ENCODE data around the gene CLK3.
A peak's percentile ranks its signal among the peaks of the same experiment; 100 is the strongest.
"Not testable (repeated sequence)": the region's sequence is repeated elsewhere in the genome, so short reads cannot be mapped to it uniquely, and the experiment has no call there.

CLK3 gene

DNA sequence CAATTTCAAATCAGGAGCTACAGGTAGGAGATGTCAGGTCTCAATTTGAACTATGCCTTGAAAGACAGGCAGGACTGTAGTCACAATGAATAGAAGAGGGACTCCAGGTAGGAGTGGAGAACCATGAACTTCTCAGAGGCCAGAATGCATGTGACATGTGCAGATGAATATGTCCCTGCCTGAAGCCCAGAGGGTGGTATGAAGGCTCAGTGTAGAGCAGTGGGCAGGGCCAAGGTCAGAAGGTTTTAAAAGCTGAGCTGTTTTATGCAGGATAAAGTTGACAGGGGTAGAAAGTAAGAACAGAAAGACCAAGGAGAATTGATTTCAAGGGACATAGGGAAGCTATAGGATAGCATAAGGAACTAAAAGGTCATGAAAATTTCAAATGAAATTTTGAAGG is 30.8 kb downstream of the CLK3 start:
- DNase-seq = no peak

DNA sequence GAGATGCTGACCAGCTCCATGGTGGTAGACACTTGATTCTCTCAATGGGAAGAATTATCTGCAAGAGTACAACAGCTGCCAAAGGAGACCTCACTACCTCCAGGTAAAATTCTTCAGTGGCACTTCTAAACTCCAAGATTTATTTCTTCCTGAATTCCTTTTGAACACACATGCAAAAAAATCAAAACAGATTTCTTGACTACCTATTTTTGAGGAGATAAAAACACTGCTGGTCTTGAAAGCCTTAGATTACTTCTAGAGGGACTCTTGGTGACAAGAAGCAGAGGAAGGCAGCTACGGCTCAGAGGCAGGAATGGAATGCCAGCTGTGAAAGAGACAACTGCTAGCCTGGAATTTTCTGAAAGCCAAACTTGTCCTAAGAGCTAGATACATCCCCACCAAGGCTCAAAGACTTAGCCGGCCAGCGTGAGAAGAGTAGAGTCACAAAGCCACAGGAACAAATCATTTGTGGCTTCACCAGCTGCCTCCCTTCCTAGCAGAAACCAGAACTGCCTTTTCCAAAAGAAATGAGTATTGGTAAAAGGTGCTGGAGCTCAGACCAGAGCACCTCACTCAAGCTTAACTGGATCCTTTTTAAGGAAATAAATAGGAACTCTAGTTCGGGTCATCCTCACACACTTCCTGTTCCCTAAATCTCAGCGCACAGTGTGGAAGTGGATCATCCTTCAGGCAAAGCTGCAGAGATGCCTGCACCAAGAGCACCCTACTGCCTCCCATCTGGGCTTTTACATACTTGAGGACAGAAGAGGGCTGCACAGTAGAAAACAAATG is 32.6 kb downstream of the CLK3 start:
- no peak for DNase-seq

DNA sequence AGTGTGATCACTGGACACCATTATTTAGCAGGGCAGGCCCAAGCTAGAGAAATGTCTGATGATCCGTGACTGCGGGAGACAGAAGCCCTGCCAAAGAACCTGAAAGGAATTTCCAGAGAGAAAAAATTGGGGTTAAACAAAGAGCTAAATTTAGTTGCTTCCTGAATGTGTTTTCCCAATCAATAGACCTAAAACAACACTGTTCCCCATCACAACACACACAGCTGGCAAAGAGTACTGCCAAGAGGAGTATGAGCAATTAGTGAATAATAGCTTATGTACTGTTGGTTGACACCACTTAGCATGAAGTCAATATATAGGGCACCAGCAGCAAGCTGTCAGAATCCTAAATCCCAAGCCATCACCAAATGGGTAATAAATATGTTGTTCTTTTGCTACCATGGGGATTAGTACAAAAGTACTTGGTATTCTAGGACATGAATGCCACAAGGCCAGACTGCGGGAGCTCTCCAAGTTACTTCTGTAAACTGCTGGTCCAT is 35.7 kb downstream of the CLK3 start:
- DNase-seq = peak; percentile 75

DNA sequence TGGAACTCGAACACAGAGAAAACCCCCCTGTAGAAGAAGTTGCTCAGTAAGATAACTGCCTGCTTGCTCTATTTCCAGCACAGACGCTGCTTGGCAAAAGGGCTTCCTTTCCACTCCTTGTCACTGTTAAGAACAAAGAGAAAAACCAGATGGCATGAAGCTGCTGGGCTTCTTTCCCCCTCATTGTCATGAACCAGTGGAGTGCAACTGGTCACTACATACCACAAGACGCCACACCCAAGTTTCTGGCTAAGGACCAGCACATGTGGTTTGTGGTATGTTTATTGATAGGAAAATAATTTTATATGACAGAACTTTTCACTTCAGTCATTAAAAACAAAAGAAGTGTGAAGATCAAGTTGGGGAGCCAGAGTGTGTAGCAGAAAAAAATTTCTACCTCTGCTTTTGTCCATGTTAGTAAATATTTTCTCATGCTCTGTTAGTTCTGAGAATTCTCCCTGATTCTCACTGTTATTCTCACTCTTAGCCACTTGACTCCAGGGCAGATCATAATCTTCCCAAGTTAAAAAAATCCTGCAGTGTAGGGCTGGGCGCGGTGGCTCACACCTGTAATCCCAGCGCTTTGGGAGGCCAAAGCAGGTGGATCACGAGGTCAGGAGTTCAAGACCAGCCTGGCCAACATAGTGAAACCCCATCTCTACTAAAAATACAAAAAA is 37.9 kb downstream of the CLK3 start:
- DNase-seq = peak; percentile 52

DNA sequence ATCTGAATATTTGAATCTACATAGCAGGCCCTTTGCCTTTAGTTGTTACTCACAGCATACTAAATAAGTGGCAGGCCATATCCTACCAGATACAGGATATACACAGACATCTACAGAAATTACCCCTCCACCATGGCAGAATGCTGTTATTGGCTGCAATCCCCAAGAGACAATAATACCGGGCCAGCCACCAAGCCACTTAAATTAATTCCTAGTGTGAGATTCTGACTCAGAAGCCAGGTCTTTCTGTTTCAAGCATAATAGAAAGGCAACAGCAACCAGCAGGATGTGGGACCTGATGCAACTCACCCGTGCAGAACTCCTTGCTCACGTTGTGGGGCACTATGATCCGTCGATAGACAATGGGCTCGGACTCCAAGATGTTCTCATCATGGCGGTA is 39.8 kb downstream of the CLK3 start:
- DNase-seq = peak; percentile 70

DNA sequence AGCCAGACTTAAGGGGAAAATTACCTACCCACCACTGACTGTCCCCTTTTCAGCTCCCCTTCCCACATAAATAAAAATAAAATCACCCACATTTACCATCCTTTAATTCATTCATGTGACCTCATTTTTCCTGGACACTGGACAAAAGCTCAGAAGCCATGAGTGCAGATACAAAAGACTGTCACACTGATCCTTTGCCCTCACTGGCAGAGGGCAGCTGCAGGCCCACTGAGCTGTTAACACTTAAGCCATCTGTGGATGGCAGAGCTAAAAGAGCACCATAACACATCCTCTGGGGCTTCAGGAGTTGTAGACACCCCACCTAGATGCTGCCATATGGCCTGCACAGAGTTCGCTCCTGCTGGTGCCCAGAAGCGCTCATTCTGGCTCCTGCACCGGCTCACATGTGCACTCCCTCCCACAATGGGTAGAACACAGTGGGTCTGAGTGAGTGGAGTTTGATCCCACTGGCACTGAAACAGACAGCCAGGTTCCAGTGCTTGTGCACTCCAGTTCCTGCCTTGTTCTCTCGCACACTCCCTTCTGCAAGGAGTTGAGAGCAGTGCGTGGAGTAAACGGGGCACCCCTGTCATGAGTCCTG is 41.4 kb downstream of the CLK3 start:
- peak; percentile 92 for DNase-seq

DNA sequence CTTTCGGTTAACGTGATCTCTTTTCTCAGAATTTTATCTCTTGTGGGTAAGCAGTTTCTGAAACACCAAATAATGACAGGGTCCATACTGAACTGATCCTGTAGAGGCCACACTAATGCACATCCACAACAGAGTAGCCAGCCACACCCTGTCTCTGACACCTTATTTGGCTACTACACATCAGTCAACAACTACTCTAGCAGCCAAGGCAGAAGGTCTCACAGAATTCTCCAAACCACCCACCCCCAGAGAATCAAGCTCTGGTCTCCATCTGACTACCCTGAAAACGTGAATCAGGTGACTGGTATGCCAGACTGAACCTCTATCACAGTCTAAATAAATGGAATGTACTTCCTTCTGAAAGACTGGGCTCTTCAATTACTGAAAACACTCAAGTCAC is 42.2 kb downstream of the CLK3 start:
- peak; percentile 37 for DNase-seq

DNA sequence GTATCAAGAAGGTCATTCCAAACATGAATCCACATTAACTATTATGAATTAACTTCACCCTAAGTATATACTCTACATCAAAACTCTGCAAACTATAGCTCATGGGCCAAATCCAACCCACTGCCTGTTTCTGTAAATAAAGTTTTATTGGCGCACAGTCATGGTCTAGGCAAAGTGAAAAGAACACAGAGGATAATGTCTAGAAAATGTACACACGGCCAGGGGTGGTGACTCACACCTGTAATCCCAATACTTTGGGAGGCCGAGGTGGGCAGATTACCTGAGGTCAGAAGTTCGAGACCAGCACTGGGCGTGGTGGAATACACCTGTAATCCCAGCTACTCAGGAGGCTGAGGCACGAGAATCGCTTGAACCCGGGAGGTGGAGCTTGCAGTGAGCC is 45.6 kb downstream of the CLK3 start:
- not testable (repeated sequence) for DNase-seq

DNA sequence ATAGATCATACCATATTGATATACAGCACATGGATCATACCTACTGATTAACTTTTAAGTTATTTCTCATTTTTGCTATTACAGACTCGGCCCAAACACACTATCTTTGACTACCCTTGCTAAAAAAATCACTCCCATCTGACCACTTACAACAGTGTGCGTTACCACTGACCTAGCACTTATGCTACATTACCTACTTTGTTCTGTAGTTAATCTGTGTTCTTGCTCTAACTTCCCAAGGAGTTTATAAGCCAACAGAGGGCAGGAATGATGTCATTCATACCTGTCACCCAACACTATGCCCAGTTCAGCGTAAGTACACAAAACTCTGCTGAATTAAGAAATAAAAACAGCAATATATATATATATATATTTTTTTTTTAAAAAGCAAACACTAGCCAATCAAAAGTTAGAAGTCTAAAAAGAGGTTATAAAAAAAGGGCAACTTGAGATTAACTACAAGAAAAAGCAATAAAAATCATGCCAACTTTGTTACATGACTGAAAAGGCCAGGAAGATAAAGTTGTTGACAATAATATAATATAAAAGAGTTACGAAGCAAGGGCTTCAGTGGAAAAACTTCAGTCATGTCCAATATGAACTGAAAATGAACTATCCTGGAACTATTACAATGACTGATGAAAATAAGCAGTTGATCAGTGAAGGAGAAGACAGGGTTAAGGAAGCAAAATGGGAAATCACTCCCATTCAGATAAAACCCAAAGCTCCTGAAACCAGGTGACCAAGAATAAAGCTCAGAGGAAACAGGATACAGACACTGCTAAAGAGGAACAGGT is 46.6 kb downstream of the CLK3 start:
- DNase-seq = no peak

DNA sequence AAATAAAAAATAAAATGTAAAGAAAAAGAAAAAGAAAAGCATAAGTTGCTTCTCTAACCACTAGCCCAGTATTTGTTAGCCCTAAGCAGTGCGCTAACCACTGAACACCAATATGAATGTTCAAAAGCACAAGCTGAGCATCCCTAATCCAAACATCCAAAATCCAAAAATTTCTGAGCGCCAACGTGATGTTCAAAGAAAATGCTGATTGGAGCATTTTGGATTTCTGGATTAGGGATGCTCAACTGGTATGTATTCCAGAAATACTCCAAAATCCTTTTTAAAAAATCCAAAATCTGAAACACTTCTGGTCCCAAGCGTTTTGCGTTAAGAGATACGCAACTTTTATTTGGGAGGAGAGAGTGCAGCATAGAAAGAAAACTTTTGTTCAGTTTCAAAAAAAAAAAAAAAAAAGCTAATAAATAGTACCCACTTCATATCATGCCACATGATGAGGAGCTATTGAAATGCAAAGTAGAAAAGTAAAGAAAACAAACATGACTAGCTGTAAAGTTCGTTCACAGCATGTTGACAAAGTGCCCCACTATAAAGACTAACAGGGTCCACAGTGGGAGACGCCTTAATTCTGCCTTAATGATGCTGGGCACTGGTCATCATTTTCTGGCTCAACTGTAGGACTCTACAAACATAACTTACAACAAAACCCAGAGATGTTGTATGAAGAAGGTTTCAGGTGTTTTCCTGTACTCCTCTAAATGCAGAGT is 47.8 kb downstream of the CLK3 start:
- no peak for DNase-seq

DNA sequence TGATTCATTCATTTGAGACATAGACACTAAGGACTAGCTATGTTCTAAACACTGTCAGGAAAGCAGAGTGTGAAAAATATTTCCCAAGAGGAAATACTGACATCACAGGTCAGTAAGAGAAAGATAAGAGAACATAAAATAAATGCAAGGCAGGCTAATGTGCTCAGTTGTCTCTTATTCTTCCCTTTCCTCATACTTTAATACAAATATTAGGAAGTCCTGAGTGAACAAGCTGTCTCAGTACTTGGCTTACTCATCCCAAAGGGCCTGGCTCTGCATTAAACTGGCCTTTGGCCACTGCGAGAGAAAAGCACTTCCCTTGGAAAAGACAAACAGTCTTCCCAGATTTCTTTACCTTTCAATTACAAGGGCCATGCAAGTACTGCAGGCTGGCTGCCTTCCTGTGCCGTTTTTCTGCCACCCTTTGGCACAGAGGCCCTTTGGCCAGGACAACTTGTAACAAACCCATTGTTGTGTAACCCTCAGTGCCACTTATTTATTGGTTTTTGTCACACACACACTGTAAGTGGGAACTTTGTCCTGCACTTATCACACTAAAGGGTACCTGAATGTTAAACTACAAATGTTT is 48.5 kb downstream of the CLK3 start:
- no peak for DNase-seq

DNA sequence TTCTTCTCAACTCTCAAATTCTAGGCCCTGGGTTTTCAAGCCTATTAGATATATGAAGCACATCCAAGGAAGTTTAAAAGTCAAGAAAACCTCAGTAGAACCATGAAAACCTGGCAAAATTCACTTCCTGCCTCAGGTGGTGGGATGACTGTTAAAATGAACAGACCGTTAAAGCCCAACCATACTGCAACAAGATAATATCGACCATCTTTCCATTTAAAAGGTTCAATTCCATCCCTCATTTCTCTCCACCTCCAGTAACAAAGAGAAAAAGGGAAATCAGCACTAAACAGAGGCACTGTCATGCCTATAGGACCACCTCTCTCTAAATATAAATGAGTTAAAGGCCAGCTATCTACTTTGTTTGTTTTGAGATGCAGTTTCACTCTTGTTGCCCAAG is 49.0 kb downstream of the CLK3 start:
- DNase-seq = no peak

DNA sequence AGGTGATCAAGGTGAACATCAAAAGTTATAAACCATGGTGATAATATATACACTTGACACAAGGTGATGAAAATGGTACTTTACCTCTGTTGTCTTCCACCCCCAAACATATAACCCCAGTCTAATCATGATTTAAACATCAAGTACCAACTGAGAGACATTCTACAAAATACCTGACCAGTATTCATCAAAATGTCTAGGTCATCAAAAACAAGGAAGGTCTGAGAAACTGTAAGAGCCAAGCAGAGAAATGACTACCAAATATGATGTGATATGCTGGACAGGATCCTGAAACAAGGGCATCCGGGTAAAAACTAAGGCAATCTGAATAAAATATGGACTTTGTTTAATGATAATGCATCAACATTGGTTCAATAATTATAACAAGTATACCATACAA is 52.3 kb downstream of the CLK3 start:
- no peak for DNase-seq

DNA sequence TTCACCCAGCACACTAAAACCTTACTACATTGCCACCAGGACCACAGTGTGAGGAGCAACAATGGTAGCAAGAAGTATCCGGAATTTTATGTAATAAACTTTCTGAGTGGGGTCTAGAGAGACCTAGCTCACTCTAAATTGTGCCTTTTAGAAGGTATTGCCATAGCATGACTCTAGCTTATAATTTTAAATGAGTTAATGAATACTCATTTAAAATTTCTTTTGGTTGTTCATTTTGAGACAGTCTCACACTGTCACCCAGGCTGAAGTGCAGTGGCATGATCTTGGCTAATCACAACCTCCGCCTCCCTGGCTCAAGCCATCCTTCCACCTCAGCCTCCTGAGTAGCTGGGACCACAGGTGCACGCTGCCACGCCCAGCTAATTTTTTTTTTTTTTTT is 54.0 kb downstream of the CLK3 start:
- DNase-seq = no peak

DNA sequence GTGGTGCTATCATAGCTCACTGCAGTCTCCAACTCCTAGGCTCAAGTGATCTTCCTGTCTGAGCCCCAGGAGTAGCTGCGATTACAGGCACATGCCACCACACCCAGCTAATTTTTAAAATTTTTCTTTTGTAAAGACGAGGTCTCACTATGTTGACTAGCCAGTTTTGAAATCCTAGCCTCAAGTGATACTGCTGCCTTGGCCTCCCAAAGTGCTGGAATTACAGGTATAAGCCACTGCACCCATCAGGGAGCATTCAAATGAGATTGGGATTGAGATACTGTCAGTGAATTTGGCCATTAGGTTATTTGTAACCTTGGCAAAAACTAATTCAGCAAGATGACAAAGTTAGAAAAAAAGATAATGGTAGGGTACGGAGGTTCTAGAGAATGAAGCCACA is 58.5 kb downstream of the CLK3 start:
- DNase-seq = no peak

DNA sequence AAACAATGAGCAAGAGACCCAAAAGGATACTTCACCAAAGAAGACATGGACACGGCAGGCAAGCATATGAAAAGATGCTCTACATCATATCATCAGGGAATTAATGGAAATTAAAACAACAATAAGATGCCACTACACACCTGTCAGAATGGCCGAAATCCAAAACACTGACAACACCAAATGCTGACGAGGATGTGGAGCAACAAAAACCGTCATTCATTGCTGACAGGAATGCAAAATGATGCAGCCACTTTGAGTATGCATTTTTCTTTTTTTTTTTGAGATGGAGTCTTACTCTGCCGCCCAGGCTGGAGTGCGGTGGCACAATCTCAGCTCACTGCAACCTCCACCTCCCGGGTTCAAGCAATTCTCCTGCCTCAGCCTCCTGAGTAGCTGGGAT is 61.2 kb downstream of the CLK3 start:
- DNase-seq = no peak
